Chondrocyte (in vitro differentiated cells): ENCODE measurements around the gene SARM1. TPM values are rescaled to one million over a fixed set of nuclear protein-coding genes. Genes with fewer than 3 reads are reported as not detected.

Experiments used
- DNase-seq: peaks from one replicate; pipeline ENCODE4 v3.0.0; 2021; ENCODE audit warnings: mixed read lengths, low spot score
- H3K27ac Mint-ChIP-seq: one replicate; pipeline ENCODE4 v1.8.0; 2021; ENCODE audit warnings: mild to moderate bottlenecking, moderate library complexity, mixed read lengths; ENCODE audit not compliant: unreplicated experiment
- H3K27me3 Mint-ChIP-seq: 2 replicates; pipeline ENCODE4 v1.8.0; 2021; ENCODE audit warnings: low read depth, mixed read lengths
- H3K36me3 Mint-ChIP-seq: 2 replicates; pipeline ENCODE4 v1.8.0; 2021; ENCODE audit warnings: low read depth, mixed read lengths
- H3K4me1 Mint-ChIP-seq: 2 replicates; pipeline ENCODE4 v1.8.0; 2021; ENCODE audit warnings: low read depth, mild to moderate bottlenecking, mixed read lengths
- H3K4me3 Mint-ChIP-seq: one replicate; pipeline ENCODE4 v1.8.0; 2021; ENCODE audit warnings: mild to moderate bottlenecking, moderate library complexity, mixed read lengths; ENCODE audit not compliant: unreplicated experiment
- H3K9me3 Mint-ChIP-seq: 2 replicates; pipeline ENCODE4 v1.8.0; 2021; ENCODE audit warnings: low read depth, mixed read lengths
- total RNA-seq: library from RNA; stranded (reverse); gene quantifications from 3 replicates; pipeline ENCODE4 v1.2.1, GENCODE V29; 2021
- TF ChIP-seq, protein P1 (sequence below): fragments of 200-600 bp; sonication (generic); IDR thresholded peaks from 2 replicates; pipeline ENCODE4 v1.5.0; 2021; ENCODE audit warnings: antibody characterized with exemption, mild to moderate bottlenecking, moderate library complexity

SARM1 gene
- total RNA-seq, 1 donor from 2014 or later: 24.1 TPM

DNA sequence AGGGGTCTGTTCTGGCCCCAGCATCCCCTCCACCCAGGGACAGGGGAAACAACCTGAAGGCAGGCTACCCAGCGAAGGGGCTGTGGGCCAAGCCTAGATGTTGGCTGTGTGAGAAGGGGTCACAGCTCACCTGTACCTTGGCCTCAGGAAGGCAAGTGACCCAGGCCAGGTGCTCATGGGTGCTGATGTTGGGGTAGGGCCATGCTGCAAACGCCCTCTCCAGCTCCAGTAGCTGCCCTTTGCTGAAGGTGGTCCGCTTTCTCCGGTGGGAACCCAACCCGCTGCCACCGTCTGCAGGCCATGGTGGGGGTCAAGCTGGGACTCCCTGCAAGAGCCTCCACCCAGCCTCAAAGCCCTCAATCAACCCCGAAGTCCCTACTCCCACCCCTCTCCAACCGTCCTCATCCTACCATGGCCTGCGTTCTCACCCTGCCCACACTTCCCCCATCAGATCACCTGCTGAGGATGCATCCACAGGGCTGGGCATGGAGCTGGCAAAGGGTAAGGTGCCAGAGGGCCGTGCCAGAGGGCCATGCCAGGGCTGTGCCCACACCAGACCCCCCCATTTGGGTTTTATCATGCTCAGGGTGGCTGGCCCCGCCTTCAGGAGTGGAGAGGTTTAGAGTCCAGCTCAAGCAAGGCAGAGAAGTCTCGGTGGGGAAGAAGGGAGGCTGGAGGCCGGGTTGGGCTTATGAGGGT, 6.7 kb upstream of the SARM1 start, which contains the start of gene SEBOX:
TSS of gene SEBOX (minus strand) at position 535 of the 699 bp plus-strand sequence. CDS start at position 487, 48 bp downstream.
- H3K4me1 Mint-ChIP-seq: peaks cover 1% of the 10 kb centered on the region
- TF ChIP-seq, protein P1, sequence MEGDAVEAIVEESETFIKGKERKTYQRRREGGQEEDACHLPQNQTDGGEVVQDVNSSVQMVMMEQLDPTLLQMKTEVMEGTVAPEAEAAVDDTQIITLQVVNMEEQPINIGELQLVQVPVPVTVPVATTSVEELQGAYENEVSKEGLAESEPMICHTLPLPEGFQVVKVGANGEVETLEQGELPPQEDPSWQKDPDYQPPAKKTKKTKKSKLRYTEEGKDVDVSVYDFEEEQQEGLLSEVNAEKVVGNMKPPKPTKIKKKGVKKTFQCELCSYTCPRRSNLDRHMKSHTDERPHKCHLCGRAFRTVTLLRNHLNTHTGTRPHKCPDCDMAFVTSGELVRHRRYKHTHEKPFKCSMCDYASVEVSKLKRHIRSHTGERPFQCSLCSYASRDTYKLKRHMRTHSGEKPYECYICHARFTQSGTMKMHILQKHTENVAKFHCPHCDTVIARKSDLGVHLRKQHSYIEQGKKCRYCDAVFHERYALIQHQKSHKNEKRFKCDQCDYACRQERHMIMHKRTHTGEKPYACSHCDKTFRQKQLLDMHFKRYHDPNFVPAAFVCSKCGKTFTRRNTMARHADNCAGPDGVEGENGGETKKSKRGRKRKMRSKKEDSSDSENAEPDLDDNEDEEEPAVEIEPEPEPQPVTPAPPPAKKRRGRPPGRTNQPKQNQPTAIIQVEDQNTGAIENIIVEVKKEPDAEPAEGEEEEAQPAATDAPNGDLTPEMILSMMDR: no peak
- peaks cover 9% of the 10 kb centered on the region for H3K36me3 Mint-ChIP-seq
- H3K27ac Mint-ChIP-seq: no peak within 1 kb of the TSS
- H3K27me3 Mint-ChIP-seq: no peaks in the 10 kb centered on the region
- no peak within 1 kb of the TSS for H3K4me3 Mint-ChIP-seq
- peak; percentile 74 for DNase-seq
- H3K9me3 Mint-ChIP-seq: no peaks in the 10 kb centered on the region

DNA sequence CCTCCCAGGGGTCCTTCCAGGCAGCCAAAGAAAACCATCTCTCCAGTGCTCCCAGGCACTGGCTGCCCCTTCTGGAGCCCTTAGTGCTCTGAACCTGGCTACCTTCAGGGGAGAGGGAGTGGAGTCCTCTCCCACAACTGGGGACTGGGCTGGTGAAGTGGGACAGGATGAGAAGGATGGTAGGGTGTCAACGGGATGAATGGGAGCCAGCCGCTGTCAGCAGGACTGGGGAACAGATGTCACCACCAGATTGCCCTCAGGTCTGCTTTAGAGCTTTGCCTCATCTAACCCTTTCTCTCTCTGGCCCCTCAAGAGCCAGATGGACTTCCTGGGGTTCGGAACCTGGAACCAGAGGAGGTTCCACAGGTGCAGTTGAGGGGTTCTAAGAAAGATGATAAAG, 6.0 kb upstream of the SARM1 start:
- no peaks in the 10 kb centered on the region for H3K9me3 Mint-ChIP-seq
- H3K4me3 Mint-ChIP-seq: no peak overlapping the region
- peaks cover 8% of the 10 kb centered on the region for H3K4me1 Mint-ChIP-seq
- DNase-seq: peak; percentile 44
- H3K27me3 Mint-ChIP-seq: no peaks in the 10 kb centered on the region
- no peak overlapping the region for H3K27ac Mint-ChIP-seq
- TF ChIP-seq, protein P1: no peak
- H3K36me3 Mint-ChIP-seq: peaks cover 6% of the 10 kb centered on the region

DNA sequence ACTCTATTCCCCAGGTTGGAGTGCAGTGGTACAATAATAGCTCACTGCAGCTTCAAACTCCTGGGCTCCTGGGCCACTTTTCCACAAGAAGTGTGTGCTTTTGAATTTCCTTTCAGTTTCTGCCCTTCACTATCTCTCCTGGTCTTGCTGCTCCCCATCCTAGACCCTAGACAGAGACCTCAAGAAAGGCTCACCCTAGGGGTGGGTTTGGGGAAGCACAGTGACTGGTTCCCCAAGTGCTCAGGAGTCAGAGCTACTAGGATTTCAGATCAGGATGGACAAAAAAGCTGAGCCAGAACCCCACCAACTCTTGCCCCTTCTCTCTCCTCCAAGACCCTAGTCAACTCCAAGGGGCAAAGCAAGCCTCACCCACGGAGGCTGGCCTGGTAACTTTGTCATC, 4.9 kb upstream of the SARM1 start:
- Mint-ChIP-seq H3K27ac (no peak overlapping the region), H3K27me3 (no peaks in the 10 kb centered on the region), H3K4me3 (no peak overlapping the region), H3K4me1 (peaks cover 16% of the 10 kb centered on the region), H3K9me3 (no peaks in the 10 kb centered on the region), H3K36me3 (no peaks in the 10 kb centered on the region)
- peak; percentile 35 for DNase-seq
- TF ChIP-seq, protein P1: peak; percentile 16

DNA sequence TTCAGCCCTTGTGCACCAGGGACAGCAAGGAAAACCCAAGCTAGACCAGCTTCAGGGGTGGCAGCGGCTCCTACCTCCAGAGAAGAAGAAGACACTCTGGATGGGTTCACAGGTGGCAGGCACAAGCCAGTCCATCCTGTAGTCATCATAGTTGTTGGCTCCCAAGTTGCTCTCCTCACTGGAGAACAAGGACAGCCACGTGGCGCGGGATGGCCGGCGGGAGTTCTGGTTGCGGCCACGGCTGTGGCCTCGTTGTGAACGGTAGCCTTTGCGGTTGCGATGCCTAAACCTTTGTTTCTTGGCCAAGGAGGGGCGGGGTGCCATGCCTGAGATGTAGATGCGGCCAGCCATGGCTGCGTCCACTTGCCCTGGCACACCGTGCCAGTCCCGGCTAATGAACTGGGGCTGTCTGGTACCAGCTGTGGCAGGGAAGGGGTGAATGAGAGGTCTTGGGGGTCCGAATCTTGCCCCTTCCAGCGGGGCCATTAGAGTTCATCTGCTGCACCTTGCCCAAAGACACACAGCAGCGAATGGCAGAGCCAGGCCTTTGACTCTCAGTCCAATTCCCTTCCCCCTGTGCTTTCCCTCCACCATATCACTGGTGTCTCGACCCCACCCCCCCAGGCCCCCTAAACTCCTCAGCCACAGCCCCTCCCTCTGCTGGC, 3.7 kb upstream of the SARM1 start:
- Mint-ChIP-seq H3K9me3 (no peaks in the 10 kb centered on the region), H3K27me3 (no peaks in the 10 kb centered on the region), H3K36me3 (no peaks in the 10 kb centered on the region), H3K27ac (no peak overlapping the region), H3K4me1 (peaks cover 21% of the 10 kb centered on the region), H3K4me3 (no peak overlapping the region)
- TF ChIP-seq, protein P1: no peak
- peak; percentile 81 for DNase-seq

DNA sequence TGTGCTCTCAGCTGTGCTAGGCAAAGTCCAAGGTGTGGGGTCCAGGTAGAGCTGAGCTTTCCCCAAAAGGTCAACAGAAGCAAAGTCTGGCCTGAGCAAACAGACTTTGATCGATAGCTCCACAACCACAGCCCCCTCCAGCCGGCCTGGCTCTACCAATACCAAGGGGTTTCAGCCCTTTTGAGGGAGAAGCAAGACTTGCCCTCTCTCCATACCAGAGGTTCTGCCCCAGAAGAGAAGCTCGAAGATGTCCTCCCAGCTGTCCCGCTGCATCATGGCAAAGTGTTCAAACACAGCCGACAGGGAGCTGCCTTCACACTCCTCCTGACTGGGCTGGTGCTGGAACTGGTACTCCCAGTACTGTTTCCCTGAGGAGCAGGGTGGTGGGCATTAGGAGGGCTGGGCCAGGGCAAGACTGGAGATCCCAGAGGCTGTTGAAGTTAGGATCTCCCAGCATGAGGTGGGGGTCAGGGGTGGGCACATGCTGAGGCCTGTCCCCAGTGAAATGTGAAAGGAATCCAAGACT, 3.1 kb upstream of the SARM1 start:
- H3K4me3 Mint-ChIP-seq: no peak overlapping the region
- no peak overlapping the region for H3K27ac Mint-ChIP-seq
- no peaks in the 10 kb centered on the region for H3K36me3 Mint-ChIP-seq
- peaks cover 27% of the 10 kb centered on the region for H3K4me1 Mint-ChIP-seq
- H3K9me3 Mint-ChIP-seq: no peaks in the 10 kb centered on the region
- peak; percentile 68 for DNase-seq
- no peaks in the 10 kb centered on the region for H3K27me3 Mint-ChIP-seq
- TF ChIP-seq, protein P1: no peak
